HG02678 (cell line): ENCODE measurements around the gene CDK5RAP1.
"Not testable (repeated sequence)": the region's sequence is repeated elsewhere in the genome, so short reads cannot be mapped to it uniquely, and the experiment has no call there.

Experiments
- ATAC-seq: cut with Tn5 transposase; IDR thresholded peaks from one replicate; pipeline ENCODE4 v1.9.1; 2021; ENCODE audit warnings: mild to moderate bottlenecking, moderate library complexity; ENCODE audit not compliant: unreplicated experiment

Gene CDK5RAP1, protein sequence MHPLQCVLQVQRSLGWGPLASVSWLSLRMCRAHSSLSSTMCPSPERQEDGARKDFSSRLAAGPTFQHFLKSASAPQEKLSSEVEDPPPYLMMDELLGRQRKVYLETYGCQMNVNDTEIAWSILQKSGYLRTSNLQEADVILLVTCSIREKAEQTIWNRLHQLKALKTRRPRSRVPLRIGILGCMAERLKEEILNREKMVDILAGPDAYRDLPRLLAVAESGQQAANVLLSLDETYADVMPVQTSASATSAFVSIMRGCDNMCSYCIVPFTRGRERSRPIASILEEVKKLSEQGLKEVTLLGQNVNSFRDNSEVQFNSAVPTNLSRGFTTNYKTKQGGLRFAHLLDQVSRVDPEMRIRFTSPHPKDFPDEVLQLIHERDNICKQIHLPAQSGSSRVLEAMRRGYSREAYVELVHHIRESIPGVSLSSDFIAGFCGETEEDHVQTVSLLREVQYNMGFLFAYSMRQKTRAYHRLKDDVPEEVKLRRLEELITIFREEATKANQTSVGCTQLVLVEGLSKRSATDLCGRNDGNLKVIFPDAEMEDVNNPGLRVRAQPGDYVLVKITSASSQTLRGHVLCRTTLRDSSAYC

DNA sequence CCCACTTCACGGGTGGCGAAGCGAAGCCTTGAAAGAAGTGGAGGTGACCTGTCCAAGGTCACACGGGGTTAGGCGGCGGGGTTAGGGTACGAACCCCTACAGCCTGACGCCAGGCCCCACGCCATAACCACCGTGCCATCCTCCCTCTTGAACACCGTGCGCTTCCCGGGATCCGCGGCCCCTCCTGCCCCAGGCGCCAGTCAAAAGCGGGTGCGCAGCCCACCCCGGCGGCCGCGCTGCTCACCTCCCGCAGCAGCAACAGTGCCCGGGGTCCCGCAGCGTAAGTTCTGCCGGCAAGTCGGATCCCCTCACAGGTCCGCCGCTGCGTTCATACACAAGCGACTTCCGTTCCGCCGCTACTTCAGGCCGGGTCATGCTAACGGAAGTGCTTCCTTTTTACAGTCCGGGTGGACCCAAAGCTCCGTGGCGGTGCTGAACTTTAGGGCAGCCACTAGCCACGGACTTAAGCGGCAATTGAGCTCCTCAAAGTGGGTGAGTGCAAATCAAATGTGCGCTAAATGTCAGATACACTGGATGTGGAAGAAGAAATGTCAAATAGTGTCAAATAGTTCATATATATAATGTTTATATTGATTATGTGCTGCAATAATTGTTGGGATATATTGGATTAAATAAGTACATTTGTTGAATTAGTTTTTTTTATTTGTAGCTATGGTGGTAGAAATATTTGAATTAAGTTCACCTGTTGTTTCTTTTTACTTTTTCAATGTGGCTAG lies at the start of gene CDK5RAP1:
Gene CDK5RAP1, minus strand, starts transcription at position 336 of the 737 bp plus-strand sequence. CDS start 4,455 bp downstream, outside the sequence.
- peak; percentile 90 for ATAC-seq

DNA sequence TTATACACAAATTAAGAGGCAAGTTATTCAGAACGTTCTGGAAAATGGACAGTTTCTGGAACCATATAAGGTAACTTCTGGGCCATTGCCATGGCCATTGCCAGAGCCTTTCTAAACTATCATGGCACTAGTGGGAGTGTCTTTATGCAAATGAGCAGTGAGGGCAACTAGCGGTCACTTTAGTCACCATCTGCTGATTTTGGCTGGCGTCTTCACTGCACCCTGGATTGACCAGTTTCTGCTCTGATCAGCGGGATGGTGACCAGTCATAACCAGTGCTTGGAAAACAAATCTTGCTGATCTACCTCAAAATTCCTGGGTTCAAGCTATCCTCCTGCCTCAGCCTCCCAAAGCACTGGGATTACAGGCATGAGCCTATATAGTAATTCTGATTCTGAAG lies 49.5 kb upstream of the CDK5RAP1 start:
- ATAC-seq: no peak

DNA sequence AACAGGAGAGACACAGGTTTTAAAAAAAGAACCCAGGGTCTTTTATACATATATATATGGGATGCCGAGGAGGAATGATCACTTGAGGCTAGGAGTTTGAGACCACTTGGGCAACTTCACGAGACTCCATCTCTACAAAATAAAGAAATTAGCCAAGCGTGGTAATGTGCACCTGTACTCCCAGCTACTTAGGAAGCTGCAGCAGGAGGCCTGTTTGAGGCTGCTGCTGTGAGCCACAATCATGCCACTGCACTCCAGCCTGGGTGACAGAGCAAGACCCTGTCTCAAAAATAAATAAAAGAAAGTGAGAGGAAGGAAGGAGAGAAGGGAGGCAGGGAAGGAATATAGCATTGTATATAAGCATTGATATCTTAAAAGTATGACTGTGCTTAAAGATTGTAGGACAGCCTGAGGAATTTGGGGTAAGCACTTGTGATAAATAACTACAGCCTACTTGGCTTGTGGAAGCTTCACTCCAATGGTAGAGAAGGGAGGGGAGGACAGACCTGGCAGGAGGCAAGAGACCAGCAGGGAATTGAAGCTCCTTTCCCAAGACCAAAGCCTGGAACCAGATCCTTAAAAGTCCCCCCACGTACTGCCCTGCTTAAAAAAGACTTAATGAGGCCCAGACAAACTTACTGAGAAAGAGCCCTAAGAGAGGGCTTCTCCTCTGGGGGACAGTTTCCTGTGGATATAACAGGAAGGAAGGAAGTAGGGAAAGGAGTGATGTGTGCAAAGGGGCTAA lies 44.7 kb upstream of the CDK5RAP1 start:
- no peak for ATAC-seq

DNA sequence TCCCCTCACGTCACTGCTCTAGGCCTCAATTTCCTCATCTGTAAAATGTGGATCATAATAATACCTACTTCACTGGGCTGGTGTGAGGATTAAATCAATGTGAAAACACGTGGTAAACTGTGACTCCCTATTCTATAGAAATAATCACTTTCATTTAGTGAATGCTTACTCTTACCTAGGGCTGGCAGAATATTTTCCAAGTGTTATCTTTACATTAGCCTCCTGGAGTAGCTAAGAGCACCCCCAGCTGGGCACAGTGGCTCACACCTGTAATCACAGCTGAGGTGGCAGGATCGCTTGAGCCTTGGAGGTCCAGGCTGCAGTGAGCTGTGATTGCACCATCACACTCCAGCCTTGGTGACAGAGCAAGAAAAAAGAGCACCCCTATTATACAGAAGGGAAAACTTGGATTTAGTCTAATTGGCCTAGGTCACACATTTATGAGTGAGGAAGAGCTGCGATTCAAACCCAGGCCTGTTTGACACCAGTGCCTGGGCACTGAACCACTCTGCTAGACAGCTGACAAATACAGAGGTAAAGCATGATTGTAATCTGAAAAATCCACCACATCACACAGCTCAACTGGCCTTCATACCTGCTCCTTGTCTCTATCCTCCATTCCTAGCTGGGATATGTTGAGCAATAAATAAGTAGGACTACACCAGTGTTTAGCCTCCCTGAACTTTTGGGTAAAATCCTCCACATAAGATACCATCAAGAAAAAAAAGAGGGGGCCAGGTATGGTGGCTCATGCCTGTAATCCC lies 43.7 kb upstream of the CDK5RAP1 start:
- ATAC-seq: no peak

DNA sequence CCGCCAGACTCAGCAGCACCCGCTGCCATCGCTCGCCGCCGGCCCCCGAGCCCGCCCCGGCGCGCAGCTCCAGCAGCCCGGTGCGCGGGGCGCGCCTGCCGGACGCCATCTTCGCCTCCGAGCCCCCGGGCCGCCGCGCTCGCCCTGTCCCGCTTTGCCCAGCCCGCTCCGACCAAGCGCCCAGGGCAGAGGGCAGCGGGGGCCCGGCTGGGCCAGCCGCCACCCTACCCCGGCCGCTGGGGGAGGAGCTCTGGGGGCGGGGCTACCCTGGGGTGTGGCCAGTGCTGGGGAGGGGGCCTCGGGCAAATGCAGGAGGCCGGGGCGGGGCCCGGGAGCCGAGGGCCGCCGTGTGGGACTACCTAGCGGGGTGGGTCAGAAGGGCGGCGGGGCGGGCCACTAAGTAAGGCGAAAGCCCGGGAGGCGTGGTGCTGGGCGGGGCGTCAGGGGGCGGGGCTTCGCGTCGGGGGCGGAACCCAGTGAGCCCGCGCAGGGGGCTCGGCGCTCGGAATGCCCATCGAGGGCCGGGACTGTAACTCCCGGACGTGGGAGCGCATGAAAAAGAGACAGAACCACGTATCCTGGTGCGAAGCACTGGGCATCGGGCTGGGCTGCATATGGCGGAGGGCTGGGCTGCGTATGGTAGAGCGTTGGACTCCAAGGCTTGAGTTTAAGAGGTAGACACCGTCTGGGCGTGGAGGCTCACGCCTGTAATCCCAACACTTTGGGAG lies 42.4 kb upstream of the CDK5RAP1 start, which contains the start of gene SNTA1:
Gene SNTA1, minus strand, starts transcription at position 252 of the 728 bp plus-strand sequence. Its CDS starts 143 bp downstream, at position 109.
- peak; percentile 86 for ATAC-seq

DNA sequence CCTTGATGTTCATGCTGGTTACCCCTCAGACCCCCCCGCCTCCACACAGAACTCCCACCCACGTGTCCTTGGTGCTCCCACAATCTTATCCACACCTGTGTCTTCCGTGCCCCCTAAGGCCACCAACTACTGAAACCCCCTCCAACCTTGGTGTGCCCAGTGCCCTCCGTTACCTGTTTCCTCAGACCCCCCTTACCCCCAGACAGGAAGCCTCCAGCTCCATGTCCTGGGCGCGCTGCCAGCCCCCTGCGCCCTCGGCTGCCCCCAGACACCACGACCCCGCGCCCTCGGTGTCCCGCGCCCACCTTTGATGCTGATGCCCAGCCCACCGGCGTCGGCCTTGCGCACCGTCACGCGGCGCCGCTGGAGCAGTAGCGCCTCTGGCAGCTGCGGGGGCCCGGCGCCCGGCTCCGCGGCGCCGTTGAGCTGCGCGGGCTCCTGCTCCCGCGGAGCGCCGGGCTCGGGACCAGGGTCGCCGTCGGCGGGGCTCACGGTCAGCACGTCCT lies 41.7 kb upstream of the CDK5RAP1 start:
- no peak for ATAC-seq

DNA sequence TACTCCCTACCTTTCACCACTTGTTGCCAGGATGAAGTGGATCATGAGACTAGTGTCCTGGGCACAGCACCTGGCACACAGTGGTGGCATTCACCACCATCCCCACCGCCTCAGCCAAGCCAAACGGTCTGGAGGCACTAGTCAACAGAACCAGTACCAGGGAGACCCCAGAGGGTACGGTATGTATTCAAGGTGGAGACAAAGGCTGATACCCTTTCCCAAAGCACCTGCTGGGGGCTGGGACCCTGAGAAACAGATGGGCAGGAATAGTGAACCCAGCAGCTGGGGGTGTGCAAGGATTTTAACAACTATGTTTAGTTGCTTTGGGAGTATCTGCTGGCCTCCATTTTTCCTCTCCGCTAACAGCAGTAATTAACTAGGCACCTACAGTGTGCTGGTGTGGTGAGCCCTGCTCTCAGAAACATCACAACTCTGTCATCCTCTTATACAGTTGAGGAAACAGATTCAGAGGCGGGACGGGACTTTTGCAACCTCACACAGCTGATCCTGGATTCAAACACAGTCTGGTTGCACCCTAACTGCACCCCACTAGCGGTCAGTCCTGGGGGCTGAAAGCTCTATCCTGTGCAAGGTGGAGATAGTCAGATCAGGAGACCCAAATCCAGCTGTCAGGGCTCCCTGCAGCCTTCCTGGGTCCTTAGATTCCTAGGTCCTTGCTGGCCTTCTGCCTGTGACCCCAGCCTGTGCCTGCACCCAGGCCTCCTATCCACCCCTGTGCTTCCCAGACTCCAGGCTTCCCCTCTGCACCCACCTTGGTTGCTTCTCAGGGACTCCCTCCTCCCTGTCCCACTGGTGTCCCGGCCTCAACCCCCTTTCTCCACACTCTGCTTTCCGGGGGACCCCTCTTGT lies 41.1 kb upstream of the CDK5RAP1 start:
- ATAC-seq: no peak

DNA sequence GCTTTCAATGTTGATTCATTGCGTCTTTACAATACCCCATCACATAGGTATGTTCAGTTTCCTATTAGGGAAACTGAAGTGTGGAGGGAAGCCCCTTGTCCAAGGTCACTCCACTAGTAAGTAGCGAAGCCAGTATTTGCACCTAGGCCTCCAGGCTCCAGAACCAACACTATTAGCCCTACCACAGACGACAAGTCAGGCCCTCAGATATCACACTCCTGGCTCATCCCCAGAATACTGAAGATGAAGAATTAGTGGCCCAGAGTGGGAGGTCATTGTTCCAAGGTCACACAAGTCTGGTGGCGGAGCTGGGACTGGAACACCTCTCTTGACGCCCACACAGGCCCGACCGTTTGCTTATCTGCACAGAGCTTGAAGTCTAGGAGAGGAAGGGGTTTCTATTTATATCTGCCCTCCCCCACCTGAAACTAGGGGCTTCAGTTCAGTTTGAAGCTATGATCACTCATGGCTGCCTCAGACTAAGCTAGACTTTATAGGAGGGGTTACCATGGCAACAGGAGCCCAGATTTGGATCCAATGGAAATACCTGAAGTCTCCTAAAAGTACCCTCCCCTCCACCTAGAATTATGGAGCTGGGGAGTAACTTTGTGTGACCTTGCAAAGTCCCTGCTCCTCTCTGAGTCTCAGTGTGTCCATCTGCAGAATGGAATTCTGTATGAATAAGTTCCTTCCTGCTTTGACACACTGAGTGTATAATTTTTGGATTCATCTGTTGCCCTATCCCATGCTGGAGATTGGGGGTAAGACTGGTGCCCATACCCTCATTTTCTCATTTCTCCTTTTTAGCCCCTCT lies 40.0 kb upstream of the CDK5RAP1 start:
- ATAC-seq: no peak

DNA sequence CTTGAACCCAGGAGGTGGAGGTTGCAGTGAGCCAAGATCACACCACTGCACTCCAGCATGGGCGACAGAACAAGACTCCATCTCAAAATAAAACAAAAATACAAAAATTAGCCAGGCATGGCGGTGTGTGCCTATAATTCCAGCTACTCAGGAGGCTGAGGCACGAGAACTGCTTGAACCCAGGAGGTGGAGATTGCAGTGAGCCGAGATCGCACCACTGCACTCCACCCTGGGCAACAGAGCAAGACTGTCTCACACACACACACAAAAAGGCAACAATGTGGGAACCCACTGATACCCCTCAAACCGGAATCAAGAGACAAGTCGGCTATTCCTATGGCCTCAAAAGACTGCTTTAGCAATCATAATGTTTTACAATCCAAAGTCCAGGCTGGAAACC lies 39.2 kb upstream of the CDK5RAP1 start:
- not testable (repeated sequence) for ATAC-seq

DNA sequence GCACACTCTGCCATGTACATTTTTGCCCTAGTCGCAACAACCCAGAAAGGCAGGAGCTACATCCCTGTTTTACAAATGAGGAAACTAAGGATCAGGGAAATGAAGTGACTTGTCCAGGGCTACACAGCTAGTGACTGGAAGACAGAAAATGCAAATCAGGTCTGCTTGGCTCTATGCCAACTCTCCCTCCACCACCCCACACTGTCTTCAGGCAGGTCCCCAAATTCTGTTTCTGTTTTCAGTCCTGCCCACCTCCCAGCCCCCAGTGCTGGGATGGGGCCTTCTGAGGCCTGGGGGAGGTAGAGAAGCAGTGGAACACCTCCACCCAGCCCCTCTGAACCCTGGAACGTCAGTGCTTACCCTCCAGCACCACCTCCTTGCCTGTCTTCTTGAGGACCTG lies 37.2 kb upstream of the CDK5RAP1 start:
- ATAC-seq: no peak

DNA sequence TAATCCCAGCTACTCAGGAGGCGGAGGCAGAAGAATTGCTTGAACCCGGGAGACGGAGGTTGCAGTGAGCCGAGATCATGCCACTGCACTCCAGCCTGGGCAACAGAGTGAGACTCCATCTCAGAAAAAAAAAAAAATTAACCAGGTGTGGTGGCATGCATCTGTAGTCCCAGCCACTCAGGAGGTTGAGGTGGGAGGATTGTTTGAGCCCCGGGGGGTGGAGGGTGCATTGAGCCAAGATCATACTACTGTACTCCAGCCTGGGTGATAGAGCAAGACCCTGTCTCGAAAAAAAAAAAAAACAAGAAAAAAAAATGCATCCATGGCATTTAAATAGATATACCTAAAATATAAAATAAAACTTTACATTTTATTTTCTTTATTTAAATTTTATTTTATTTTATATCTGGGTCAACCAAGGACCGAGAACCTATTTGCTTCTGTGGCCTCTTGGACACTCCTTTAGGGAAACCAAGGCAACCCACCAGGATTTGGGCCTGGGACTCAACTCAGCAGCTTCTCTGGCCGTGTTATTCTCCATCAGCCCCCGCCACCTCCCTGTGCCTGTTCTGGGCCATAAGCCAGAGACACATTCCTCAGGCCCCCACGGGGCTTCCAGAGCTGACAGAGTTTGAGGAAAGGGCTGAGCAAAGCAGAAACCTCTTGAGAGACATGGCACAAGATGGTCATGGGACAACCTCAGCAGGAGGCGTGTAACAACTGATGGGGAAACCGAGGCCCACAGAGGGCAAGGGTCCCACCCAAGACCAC lies 36.0 kb upstream of the CDK5RAP1 start:
- ATAC-seq: no peak

DNA sequence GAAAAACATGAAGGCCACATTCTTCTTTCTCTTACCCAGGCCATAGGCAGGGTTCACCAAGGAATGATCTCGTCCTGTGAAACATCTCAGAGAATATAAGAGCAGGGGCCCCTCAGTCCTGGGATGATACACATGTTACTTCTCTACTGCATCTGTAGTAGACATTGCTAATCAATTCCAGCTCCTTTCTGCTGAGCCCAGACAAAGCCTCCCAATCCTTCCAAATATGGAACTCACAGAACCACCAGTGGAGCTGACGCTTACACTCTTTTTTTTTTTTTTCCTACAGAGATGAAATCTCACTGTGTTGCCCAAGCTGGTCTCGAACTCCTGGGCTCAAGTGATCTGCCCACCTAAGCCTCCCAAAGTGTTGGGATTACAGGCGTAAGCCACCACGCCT lies 33.1 kb upstream of the CDK5RAP1 start:
- ATAC-seq: no peak

DNA sequence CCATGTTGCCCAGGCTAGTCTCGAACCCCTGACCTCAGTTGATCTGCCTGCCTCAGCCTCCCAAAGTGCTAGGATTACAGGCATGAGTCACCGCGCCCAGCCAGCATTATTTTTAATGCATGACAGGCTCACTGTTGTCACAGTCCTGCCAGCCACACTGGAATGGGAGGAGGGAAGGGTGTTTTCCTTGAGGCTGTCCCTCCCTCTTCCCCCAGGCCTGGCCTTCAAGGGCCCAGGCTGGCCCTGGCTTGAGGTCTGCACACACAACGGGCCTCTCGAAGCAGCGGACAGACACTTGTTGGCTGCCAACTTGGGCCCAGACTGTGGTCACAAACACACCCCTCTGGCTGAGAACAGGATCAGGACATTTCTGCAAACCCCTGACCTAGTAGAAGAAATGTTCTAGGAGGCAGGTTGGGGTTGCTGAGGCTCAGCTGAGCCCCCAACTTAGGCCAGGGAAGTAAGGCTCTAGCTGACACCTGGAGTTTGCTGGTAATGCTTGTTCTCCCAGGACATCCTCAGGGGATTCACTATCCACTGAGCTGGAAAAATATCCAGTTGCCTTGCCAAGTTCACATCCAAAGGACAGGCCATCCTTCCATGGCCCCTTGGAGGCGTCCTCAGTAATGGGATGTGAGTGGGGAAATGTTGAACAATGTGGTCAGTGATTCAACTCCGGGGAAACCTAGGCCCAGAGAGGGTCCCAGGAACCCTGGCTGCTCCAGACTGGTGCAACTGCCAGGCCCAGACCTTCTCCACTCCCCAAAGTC lies 32.3 kb upstream of the CDK5RAP1 start:
- no peak for ATAC-seq

DNA sequence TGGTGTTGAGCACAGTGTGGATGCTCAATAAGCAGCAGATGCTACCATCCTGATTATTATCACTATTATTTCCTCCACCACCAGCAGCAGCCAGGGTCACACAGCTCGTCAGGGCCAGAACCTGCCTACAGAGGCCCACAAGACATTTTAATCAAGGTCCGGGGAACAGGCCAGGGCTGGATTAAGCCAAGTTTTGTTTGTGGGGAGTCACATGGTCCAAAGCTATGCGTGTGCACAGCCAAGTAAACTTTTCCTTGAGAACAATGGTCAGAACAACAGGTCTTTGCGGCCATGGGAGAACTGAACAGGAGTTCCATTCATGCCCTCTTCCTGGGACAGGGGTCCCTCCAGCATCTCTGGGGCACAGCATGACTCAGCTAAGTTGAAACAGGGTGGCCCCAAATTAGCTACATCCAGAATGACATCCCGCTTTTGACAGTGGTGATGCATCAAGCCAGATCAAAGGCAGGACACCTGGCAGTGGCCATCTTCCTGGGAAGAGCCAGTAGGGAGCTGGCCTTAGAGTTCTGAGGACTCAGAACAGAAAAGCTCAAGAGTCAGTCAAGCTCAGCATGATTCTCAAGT lies 30.6 kb upstream of the CDK5RAP1 start:
- no peak for ATAC-seq

DNA sequence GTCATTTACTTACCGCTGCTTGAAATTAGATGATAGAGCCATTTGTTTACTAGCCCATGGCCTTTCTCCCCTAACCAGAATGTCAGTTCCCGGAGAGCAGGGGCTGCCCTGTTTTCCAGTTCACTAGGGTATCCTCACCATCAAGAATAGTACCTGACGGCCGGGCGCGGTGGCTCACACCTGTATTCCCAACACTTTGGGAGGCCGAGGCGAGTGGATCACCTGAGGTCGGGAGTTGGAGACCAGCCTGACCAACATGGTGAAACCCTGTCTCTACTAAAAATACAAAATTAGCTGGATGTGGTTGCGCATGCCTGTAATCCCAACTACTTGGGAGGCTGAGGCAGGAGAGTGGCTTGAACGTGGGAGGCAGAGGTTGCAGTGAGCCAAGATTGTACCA lies 22.6 kb upstream of the CDK5RAP1 start:
- ATAC-seq: not testable (repeated sequence)
